ENCODE data around the gene NIM1K.
"Not testable (repeated sequence)": the region's sequence is repeated elsewhere in the genome, so short reads cannot be mapped to it uniquely, and the experiment has no call there.

Gene NIM1K

DNA sequence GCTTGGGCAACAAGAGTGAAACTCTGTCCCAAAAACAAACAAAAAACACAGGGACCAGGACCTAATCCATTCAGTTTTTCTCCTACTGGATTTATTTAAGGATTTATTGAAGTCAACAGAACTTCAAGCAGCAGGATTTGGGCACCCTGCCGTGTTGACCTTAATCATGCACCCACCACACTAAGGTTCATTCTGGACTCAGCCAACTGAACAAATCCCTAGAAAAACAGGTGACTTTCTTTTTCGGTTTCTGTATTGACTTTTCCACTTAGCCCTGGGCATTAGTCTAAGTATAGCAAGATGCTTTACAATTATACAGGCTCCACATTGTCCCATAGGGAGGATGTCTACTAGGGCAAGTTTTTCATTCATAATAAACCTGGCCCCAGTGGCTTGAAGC is 41.3 kb upstream of the NIM1K start:
- no peak overlapping the region for H3K4me3 ChIP-seq (ENCODE audit: control insufficient read depth, low read depth, low read length)
- TF ChIP-seq, protein P1, sequence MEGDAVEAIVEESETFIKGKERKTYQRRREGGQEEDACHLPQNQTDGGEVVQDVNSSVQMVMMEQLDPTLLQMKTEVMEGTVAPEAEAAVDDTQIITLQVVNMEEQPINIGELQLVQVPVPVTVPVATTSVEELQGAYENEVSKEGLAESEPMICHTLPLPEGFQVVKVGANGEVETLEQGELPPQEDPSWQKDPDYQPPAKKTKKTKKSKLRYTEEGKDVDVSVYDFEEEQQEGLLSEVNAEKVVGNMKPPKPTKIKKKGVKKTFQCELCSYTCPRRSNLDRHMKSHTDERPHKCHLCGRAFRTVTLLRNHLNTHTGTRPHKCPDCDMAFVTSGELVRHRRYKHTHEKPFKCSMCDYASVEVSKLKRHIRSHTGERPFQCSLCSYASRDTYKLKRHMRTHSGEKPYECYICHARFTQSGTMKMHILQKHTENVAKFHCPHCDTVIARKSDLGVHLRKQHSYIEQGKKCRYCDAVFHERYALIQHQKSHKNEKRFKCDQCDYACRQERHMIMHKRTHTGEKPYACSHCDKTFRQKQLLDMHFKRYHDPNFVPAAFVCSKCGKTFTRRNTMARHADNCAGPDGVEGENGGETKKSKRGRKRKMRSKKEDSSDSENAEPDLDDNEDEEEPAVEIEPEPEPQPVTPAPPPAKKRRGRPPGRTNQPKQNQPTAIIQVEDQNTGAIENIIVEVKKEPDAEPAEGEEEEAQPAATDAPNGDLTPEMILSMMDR (conservative IDR thresholded peaks at IDR 0.05; ENCODE audit: control insufficient read depth, insufficient read depth, low read depth, low read length): no peak
- DNase-seq (ENCODE audit: low read depth): no peak

DNA sequence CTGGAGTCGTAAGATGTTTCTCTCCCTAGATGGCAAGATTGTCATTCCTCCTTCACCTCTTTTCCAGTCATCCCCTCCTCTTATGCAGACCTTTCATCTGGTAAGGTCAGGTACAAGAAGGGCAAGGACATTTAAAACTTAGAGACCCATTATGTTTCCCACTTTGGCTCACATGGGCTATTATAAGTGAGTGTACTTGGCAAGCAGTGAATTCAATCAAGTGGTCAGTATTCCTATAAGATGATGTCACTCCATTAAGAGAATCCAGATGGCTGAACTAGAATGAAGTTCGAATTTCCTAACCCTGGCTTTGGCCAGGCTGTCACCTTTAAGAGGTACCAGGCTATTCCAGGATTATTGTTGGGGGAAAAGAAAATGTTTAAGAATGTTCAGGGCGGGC is 39.1 kb upstream of the NIM1K start:
- H3K4me3 ChIP-seq (ENCODE audit: control insufficient read depth, low read depth, low read length): no peak overlapping the region
- TF ChIP-seq, protein P1 (conservative IDR thresholded peaks at IDR 0.05; ENCODE audit: control insufficient read depth, insufficient read depth, low read depth, low read length): no peak
- peak; percentile 89 for DNase-seq (ENCODE audit: low read depth)

DNA sequence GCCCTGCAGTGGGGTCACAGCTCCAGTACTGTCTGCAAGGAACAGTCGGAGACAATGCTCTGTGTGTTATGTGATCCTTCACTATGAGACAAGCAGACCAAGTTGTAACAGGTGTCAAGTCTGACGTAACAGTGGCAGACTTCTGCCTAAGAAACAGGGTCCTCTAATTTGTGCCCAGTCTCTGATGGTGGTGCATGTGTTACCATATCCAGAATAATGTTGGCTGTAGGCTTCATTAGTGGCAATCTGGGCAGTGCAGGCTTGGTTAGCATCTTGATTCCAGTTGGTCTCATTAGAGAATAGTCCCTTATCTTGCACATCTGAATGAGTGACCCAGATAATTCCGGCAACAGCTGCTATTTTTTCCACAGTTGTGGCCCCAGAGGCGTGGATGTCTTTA is 37.6 kb upstream of the NIM1K start:
- no peak for DNase-seq (ENCODE audit: low read depth)
- TF ChIP-seq, protein P1 (conservative IDR thresholded peaks at IDR 0.05; ENCODE audit: control insufficient read depth, insufficient read depth, low read depth, low read length): no peak
- H3K4me3 ChIP-seq (ENCODE audit: control insufficient read depth, low read depth, low read length): no peak overlapping the region

DNA sequence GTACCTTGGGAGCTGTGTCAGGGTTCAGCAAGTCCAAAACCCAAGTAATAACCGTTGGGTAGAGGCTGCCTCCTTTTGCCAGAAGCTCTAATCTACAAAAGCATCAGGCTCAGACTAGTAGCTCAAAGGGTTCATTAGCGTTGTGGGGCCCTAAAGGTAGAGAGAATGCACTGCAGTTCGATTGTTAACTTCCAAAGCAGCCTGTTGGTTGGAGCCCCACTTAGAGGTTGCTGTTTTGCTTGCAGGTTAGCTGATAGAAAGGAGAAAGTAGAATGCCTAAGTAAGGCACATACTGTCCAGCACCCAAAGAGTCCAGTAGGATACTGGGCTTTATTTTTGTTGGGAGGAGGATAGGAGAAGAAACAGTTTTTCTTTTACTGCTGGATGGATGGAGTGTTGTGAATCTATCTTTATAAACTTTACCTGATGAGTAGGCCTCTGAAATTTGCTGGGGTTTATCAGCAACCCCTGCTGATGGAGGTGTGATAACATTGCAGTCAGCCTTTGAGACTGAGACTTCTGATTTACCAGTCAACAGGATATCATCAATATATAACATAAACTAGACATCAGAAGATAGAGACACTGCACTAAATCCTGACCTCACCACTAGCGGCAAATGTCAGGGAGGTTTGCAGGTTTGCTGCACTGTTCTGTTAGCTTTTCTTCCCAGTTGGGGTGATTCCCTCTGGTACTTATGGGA is 36.5 kb upstream of the NIM1K start:
- TF ChIP-seq, protein P1 (conservative IDR thresholded peaks at IDR 0.05; ENCODE audit: control insufficient read depth, insufficient read depth, low read depth, low read length): no peak
- DNase-seq (ENCODE audit: low read depth): no peak
- H3K4me3 ChIP-seq (ENCODE audit: control insufficient read depth, low read depth, low read length): no peak overlapping the region

DNA sequence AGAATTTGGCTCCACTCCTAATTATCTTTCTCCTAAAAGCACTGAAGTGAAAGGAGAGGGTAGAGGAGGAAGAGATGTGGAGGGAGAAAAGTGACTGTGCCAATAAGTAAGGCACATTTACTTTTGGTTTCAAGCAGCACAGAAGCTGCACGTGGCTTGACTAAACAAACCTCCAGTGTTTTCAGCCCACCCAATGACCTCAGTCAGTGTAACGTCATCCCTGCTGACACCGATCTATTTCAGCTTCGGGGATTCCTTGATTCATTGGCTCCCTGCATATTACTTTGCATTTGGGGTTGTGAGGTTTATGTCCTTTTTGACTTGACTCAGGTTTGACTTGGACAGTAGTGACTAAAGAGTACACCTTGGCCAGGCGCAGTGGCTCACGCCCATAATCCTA is 35.6 kb upstream of the NIM1K start:
- TF ChIP-seq, protein P1 (conservative IDR thresholded peaks at IDR 0.05; ENCODE audit: control insufficient read depth, insufficient read depth, low read depth, low read length): no peak
- peak; percentile 86 for DNase-seq (ENCODE audit: low read depth)
- no peak overlapping the region for H3K4me3 ChIP-seq (ENCODE audit: control insufficient read depth, low read depth, low read length)

DNA sequence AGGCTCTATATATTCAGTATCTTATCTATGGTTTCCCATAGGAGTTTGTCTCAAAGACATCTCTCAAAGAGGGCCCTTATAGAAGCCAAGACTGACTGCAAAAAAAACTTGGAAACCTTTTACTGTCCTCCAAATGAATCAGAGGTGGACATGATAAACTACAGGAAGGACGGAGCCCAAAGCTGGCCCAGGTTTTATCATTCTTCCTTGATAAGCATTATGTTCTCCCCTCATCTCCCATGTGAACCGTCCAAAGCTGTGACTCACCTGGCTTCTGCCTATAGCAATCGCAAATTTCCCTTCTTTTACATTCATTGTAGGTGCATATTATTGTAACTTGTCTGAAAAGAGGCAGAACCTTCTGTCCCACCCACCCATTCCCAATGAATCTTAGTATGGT is 35.0 kb upstream of the NIM1K start:
- H3K4me3 ChIP-seq (ENCODE audit: control insufficient read depth, low read depth, low read length): no peak overlapping the region
- DNase-seq (ENCODE audit: low read depth): no peak
- TF ChIP-seq, protein P1 (conservative IDR thresholded peaks at IDR 0.05; ENCODE audit: control insufficient read depth, insufficient read depth, low read depth, low read length): no peak

DNA sequence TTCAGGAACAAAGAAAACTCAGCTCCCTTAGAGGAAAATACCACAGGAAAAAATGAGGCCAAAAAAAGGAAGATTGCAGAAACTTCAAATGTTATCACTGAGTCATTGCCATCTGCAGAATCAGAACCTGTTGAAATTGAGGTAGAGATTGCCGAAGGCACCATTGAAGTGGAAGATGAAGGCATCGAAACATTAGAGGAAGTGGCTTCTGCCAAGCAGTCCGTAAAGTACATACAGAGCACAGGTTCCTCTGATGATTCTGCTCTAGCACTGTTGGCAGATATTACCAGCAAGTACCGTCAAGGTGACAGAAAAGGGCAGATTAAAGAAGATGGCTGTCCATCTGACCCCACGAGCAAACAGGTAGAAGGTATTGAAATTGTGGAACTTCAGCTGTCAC is 30.8 kb upstream of the NIM1K start:
- no peak overlapping the region for H3K4me3 ChIP-seq (ENCODE audit: control insufficient read depth, low read depth, low read length)
- DNase-seq (ENCODE audit: low read depth): no peak
- TF ChIP-seq, protein P1 (conservative IDR thresholded peaks at IDR 0.05; ENCODE audit: control insufficient read depth, insufficient read depth, low read depth, low read length): no peak

DNA sequence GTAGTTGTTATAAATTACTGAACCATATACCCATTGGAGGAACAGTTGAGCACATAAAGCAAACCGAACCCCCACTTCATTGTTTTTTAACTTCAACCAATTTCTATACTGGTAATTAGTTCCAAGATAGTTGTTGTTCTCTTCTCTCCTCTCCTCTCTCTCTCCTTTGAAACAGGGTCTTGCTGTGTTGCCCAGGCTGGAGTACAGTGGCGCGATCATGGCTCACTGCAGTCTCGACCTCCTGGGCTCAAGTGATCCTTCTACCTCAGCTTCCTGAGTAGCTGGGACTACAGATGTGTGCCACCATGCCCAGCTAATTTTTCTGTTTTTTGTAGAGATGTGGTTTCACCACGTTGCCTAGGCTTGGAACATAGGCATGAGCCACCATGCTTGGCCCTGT is 27.2 kb upstream of the NIM1K start:
- DNase-seq (ENCODE audit: low read depth); H3K4me3 ChIP-seq (ENCODE audit: control insufficient read depth, low read depth, low read length): not testable (repeated sequence)

Data from fibroblast of mammary gland (primary cell).